H1 (cell line): Measurements from ENCODE around the gene SYN1. TPM values are rescaled to one million over a fixed set of nuclear protein-coding genes. Genes with fewer than 3 reads are reported as not detected.

Experiments
- KDM4A ChIP-seq: IDR thresholded peaks from one replicate; pipeline ENCODE4 v1.7.1; 2012; ENCODE audit warnings: low read depth, mild to moderate bottlenecking, moderate library complexity, low read length, inconsistent platforms; ENCODE audit not compliant: severe bottlenecking
- polyA plus RNA-seq, 7 experiments: library from polyadenylated mRNA; depleted of rRNA in 3 of 7; stranded (reverse) in 5 of 7; unstranded in 2 of 7; fragments of >200 nt in 5 of 7; fragments of 200-250 nt in 2 of 7; gene quantifications; 1 replicate in 5 of 7; 2 replicates in 1 of 7; 4 replicates in 1 of 7; pipeline versions ENCODE4 v1.2.1 to v1.2.3, GENCODE V29; 2011 to 2013; ENCODE audit warnings: missing spikeins in 2 of 7, mixed read lengths in 2 of 7
- total RNA-seq: library from RNA; stranded (reverse); fragmentation: NEBNext Ultra II Directional; extraction: Animal tissue kit (Norgen Biotek cat#: 25700); gene quantifications from 2 replicates; pipeline ENCODE4 v1.2.1, GENCODE V29; 2021

The SYN1 gene
- total and polyA plus RNA-seq, 2 of the 8 experiments (the other 6 are each of a cell fraction or from before 2014, with no cell fraction given) = 2.1 to 14.1 TPM

- no peak for TF ChIP-seq KDM4A
Observed at GRCh38 chrX:47597222-47597621, 22.4 kb downstream of the SYN1 start (continued).
